ENCODE results near the gene SLC13A3.

DNA sequence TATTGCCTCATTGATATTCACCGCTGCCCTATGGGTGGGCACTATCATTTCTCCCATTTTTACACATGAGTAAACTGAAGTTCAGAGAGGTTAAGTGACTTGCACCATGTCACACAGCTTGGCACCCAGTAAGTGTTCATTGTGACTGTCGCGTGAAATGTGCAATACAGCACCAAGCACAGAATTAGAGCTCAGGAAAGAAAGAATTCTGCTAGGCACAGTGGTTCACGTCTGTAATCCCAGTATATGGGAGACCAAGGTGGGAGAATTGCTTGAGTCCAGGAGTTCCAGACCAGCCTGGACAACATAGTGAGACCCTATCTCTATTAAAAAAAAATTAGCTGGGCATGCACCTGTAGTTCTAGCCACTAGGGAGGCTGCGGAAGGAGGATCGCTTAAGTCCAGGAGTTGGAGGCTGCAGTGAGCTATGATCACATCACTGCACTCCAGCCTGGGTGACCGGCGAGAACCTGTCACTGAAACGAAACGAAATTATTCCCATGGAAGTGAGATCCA lies 626 bp downstream of the SLC13A3 start:
- TF ChIP-seq, protein P1, sequence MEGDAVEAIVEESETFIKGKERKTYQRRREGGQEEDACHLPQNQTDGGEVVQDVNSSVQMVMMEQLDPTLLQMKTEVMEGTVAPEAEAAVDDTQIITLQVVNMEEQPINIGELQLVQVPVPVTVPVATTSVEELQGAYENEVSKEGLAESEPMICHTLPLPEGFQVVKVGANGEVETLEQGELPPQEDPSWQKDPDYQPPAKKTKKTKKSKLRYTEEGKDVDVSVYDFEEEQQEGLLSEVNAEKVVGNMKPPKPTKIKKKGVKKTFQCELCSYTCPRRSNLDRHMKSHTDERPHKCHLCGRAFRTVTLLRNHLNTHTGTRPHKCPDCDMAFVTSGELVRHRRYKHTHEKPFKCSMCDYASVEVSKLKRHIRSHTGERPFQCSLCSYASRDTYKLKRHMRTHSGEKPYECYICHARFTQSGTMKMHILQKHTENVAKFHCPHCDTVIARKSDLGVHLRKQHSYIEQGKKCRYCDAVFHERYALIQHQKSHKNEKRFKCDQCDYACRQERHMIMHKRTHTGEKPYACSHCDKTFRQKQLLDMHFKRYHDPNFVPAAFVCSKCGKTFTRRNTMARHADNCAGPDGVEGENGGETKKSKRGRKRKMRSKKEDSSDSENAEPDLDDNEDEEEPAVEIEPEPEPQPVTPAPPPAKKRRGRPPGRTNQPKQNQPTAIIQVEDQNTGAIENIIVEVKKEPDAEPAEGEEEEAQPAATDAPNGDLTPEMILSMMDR (IDR thresholded peaks at IDR 0.05; ENCODE audit: insufficient read depth, low read length, poor library complexity, severe bottlenecking) = no peak
- TF ChIP-seq EZH2phosphoT487 (conservative IDR thresholded peaks at IDR 0.05; ENCODE audit: low read length) = no peak
